Small intestine (tissue), 7 donors: ENCODE measurements around the gene FFAR1. TPM values are rescaled to one million over a fixed set of nuclear protein-coding genes. Genes with fewer than 3 reads are reported as not detected.

Experiments
- DNase-seq, 2 donors: peaks; one replicate each; pipeline versions ENCODE4 v3.0.0 to v3.0.0-alpha.2; 2013
- FAIRE-seq: peaks from 2 replicates; lab custom pipeline; 2012; peaks lifted over from hg19 to GRCh38; lab: Jason Lieb, UNC
- H3K27ac ChIP-seq, 3 donors: one replicate each; pipeline ENCODE4 v1.5.1; 2013; ENCODE audit warnings: low read length in 2 of 3, mild to moderate bottlenecking in 2 of 3, control low read depth in 1 of 3, inconsistent platforms in 1 of 3, low read depth in 1 of 3, moderate library complexity in 1 of 3
- H3K27me3 ChIP-seq, 3 donors: one replicate each; pipeline ENCODE4 v1.6.1; 2013; ENCODE audit warnings: low read length in 3 of 3, inconsistent platforms in 1 of 3; ENCODE audit not compliant: control insufficient read depth in 3 of 3, insufficient read depth in 3 of 3
- H3K36me3 ChIP-seq, 3 donors: one replicate each; pipeline ENCODE4 v1.6.1; 2013; ENCODE audit warnings: low read length in 3 of 3, inconsistent platforms in 1 of 3, low read depth in 1 of 3, mild to moderate bottlenecking in 1 of 3, moderate library complexity in 1 of 3; ENCODE audit not compliant: control insufficient read depth in 3 of 3, insufficient read depth in 2 of 3
- H3K4me1 ChIP-seq, 3 donors: one replicate each; pipeline ENCODE4 v1.6.1; 2013; ENCODE audit warnings: low read length in 2 of 3, inconsistent platforms in 1 of 3, low read depth in 1 of 3, mild to moderate bottlenecking in 1 of 3, moderate library complexity in 1 of 3; ENCODE audit not compliant: control insufficient read depth in 3 of 3, insufficient read depth in 2 of 3
- H3K4me3 ChIP-seq, 3 donors: one replicate each; pipeline ENCODE4 v1.5.1; 2013; ENCODE audit warnings: low read length in 3 of 3, control low read depth in 1 of 3, inconsistent platforms in 1 of 3, low read depth in 1 of 3, mild to moderate bottlenecking in 1 of 3, moderate library complexity in 1 of 3
- H3K9me3 ChIP-seq, 2 donors: one replicate each; pipeline ENCODE4 v1.6.1; 2013; ENCODE audit warnings: low read depth in 1 of 2, low read length in 1 of 2; ENCODE audit not compliant: control insufficient read depth in 2 of 2, insufficient read depth in 1 of 2
- WGBS, 3 donors: extraction: QIAGEN DNeasy Blood & Tissue Kit; methylation state at CpG; one replicate each; pipeline ENCODE4 v1.1.7; 2013; 5-methylcytosine and 5-hydroxymethylcytosine counted together
- polyA plus RNA-seq, 4 donors: library from polyadenylated mRNA; stranded (reverse) in 3 of 4; unstranded in 1 of 4; fragments of 200-250 nt in 3 of 4; fragments of 120-200 nt in 1 of 4; gene quantifications; one replicate each; pipeline versions ENCODE4 v1.2.1 to v1.2.3, GENCODE V29; 2013
- donor health status: healthy with polysubstance abuse.
- donor health status: control.
- donor health status: control.
- donor health status: Bipolar disorder and iron deficiency.
- donor health status: healthy.

The FFAR1 gene
- polyA plus RNA-seq, 4 donors: 0.18 to 0.74 TPM; not detected in 2

GRCh38 chr19:35332817-35333216 is 14.9 kb upstream of the FFAR1 start:
- H3K4me3 ChIP-seq: no peak overlapping the region
- FAIRE-seq (no peak), DNase-seq (no peak)
- 57 to 77% (median 62%) methylated on average over 12 of the region's 12 CpGs for WGBS, 3 donors
- no peaks in the 10 kb centered on the region for H3K4me1 ChIP-seq
- H3K27ac ChIP-seq: no peak overlapping the region
- no peaks in the 10 kb centered on the region for H3K36me3 ChIP-seq
- H3K9me3 ChIP-seq: no peaks in the 10 kb centered on the region
- H3K27me3 ChIP-seq: peaks cover 0 to 3% (median 2%) of the 10 kb centered on the region in 3 donors

DNA sequence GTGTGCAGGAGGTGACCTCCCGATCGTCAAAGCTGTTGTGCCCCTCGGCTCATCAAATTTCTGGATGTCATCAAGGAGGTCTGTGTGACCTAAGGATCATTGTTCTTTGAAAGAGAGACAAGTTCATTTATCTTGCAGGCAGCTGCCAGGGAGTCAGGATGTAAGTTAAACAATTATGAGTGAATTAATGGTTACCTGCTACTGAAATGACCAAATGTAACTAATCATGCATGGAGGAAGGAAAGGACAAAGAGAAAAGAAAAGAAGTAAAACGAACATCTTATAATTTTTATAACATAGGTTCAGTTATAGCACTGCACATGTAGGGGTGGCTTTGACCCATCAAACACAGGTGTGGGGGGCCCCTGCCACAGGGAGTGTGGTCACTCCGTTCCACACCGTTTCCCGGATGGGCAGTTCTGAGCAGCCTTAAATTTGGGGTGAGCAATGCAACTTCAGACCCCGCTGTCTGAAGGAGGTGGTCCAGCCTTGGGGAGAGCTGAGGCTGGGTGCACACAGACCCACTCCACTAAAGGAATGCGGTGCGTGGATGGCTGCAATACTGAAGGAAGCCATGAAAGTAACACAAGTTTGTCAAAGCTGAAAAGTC is 13.5 kb upstream of the FFAR1 start:
- Histone ChIP-seq H3K4me1 (no peaks in the 10 kb centered on the region), H3K36me3 (no peaks in the 10 kb centered on the region), H3K27ac (no peak overlapping the region), H3K27me3 (peaks cover 0 to 3% (median 2%) of the 10 kb centered on the region in 3 donors), H3K4me3 (no peak overlapping the region), H3K9me3 (no peaks in the 10 kb centered on the region)
- FAIRE-seq (no peak), DNase-seq (no peak)
- WGBS, 3 donors: 76 to 78% (median 76%) methylated on average over 10 of the region's 10 CpGs

DNA sequence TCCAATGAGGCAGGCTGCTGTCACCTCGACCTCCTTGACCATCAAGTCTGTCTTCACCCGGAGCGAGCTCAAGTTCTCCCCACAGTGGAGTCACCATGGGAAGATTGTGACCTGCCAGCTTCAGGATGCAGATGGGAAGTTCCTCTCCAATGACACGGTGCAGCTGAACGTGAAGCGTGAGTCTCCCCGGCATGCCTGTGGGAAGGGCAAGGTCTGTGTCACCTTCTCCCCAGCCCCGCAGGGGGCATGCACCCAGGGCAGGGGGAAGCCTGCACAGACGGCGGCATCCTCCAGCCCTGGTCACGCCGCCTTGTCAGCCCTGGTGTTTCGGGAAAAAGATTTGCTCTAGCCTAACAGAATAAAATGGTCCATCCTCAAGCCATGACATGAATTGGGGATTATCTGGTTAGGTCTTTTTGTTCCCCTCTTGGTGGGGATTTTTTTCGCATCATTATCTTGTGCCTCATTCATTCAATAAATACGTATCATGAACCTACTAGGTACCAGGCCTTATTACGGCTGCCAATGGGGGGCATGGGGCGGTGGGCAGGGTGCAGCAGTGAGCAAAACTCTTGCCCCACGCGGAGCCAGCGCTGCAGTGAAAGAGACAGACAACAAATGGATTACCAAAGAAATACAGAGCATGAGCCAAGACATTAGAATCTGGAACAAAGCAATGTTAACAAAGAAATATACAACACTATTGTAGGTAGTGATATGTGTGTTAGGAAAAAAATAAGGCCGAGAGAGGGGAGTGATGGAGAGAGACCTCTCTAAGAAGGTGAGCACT is 11.3 kb upstream of the FFAR1 start:
- H3K27me3 ChIP-seq: peaks cover 0 to 3% (median 2%) of the 10 kb centered on the region in 3 donors
- FAIRE-seq (no peak), DNase-seq (no peak)
- H3K9me3 ChIP-seq: no peaks in the 10 kb centered on the region
- no peaks in the 10 kb centered on the region for H3K36me3 ChIP-seq
- no peak overlapping the region for H3K27ac ChIP-seq
- no peak overlapping the region for H3K4me3 ChIP-seq
- H3K4me1 ChIP-seq: no peaks in the 10 kb centered on the region
- 80 to 88% (median 86%) methylated on average over 21 of the region's 21 CpGs for WGBS, 3 donors

DNA sequence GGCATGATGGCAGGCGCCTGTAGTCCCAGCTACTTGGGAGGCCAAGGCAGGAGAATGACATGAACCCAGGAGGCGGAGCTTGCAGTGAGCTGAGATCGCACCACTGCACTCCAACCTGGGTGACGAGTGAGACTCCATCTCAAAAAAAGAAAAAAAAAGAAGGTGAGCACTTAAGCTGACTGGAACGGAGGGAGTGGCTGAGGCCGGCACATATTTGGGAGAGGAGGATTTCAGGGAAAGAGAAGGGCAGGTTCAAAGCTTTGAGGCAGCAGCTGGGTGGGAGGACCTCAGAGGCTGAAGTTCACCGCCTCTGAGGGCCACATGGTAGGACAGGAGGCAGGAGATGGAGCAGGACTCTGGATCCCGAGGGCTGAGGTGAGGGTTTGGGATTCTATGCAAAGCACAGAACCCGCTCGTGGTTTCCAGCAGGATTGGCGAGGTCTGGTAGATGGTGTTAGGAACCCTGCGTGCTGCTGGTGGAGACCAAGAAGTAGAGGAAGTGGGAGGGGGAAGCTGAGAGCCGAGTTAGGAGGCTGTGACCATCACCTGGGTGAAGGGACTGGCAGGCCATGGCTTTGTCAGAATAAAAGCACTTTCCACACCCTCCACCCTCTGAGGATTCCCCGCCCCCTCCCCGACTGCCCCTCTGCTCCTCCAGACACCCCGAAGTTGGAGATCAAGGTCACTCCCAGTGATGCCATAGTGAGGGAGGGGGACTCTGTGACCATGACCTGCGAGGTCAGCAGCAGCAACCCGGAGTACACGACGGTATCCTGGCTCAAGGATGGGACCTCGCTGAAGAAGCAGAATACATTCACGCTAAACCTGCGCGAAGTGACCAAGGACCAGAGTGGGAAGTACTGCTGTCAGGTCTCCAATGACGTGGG is 10.4 kb upstream of the FFAR1 start:
- Histone ChIP-seq H3K36me3 (no peaks in the 10 kb centered on the region), H3K27me3 (no peaks in the 10 kb centered on the region), H3K4me3 (no peak overlapping the region), H3K27ac (no peak overlapping the region), H3K9me3 (no peaks in the 10 kb centered on the region), H3K4me1 (no peaks in the 10 kb centered on the region)
- no peak for DNase-seq
- 74 to 80% (median 76%) methylated on average over 25 of the region's 25 CpGs for WGBS, 3 donors
- FAIRE-seq: no peak

DNA sequence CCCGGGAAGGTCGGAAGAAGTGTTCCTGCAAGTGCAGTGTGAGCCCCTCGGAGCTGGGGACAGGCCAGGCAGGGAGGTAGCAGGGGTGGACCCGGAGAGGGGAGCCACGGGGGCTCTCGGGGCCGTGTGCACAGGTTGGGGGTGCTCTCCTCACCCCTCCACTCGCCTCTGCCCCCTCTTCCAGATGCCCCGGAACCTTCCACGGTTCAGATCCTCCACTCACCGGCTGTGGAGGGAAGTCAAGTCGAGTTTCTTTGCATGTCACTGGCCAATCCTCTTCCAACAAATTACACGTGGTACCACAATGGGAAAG is 9.8 kb upstream of the FFAR1 start:
- FAIRE-seq: no peak
- no peaks in the 10 kb centered on the region for H3K4me1 ChIP-seq
- no peaks in the 10 kb centered on the region for H3K9me3 ChIP-seq
- no peaks in the 10 kb centered on the region for H3K27me3 ChIP-seq
- no peaks in the 10 kb centered on the region for H3K36me3 ChIP-seq
- H3K4me3 ChIP-seq: no peak overlapping the region
- WGBS, 3 donors: 65 to 80% (median 73%) methylated on average over 13 of the region's 13 CpGs
- no peak for DNase-seq
- no peak overlapping the region for H3K27ac ChIP-seq

DNA sequence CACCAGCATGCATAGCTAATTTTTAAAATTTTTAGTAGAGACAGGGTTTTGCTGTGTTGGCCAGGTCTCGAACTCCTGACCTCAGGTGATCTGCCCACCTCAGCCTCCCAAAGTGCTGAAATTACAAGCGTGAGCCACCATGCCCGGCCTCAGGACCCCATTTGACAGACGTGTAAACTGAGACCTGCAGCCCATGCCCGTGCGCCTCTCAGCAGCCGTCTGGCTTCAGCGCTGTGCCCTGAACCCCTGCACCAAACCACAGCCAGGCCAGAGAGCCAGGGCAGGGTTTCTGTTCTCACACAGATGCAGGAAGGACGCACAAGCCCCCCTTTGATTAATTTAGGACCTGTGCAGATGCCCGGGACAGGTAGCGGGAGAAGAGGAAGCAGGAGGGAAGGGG is 7.3 kb upstream of the FFAR1 start:
- H3K4me3 ChIP-seq: no peak overlapping the region
- WGBS, 3 donors: 82 to 88% (median 87%) methylated on average over 11 of the region's 11 CpGs
- FAIRE-seq (no peak), DNase-seq (no peak)
- no peaks in the 10 kb centered on the region for H3K4me1 ChIP-seq
- no peaks in the 10 kb centered on the region for H3K9me3 ChIP-seq
- peaks cover 0 to 1% (median 0%) of the 10 kb centered on the region in 3 donors for H3K27me3 ChIP-seq
- H3K36me3 ChIP-seq: no peaks in the 10 kb centered on the region
- H3K27ac ChIP-seq: no peak overlapping the region

DNA sequence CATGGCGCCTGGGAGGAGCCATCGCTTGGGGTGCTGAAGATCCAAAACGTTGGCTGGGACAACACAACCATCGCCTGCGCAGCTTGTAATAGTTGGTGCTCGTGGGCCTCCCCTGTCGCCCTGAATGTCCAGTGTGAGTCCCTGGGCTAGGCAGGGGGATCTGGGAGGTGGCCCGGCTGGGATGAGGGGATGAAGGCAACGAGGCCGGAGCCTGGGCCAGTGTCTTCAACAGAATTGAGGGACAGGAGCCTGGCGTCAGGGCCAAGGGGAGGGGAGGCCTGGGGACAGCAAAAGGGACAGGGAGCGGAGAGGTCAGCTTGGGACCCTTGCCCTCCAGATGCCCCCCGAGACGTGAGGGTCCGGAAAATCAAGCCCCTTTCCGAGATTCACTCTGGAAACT is 6.7 kb upstream of the FFAR1 start:
- H3K4me3 ChIP-seq: no peak overlapping the region
- no peak overlapping the region for H3K27ac ChIP-seq
- H3K36me3 ChIP-seq: no peaks in the 10 kb centered on the region
- FAIRE-seq (no peak), DNase-seq (no peak)
- 75 to 89% (median 82%) methylated on average over 16 of the region's 16 CpGs for WGBS, 3 donors
- H3K9me3 ChIP-seq: no peaks in the 10 kb centered on the region
- H3K27me3 ChIP-seq: peaks cover 0 to 3% (median 0%) of the 10 kb centered on the region in 3 donors
- H3K4me1 ChIP-seq: no peaks in the 10 kb centered on the region

- Histone ChIP-seq H3K36me3 (no peaks in the 10 kb centered on the region), H3K27ac (no peak overlapping the region), H3K27me3 (peaks cover 0 to 4% (median 3%) of the 10 kb centered on the region in 3 donors), H3K4me1 (no peaks in the 10 kb centered on the region), H3K9me3 (no peaks in the 10 kb centered on the region), H3K4me3 (no peak overlapping the region)
- FAIRE-seq: no peak
- 82 to 87% (median 83%) methylated on average over 13 to 14 of the region's 14 CpGs for WGBS, 3 donors
- no peak for DNase-seq
Measured at GRCh38 chr19:35341565-35342225, 6.0 kb upstream of the FFAR1 start.
